Smooth muscle cell (in vitro differentiated cells): ENCODE data around the gene TFEB. TPM values are rescaled to one million over a fixed set of nuclear protein-coding genes. Genes with fewer than 3 reads are reported as not detected.

Experiments
- DNase-seq: peaks from one replicate; lab custom pipeline; 2025; ENCODE audit not compliant: unreplicated experiment; lab: John Stamatoyannopoulos, UW
- H2AFZ ChIP-seq: fragments of 200-600 bp; sonication (generic); 2 replicates; pipeline ENCODE4 v1.6.0; 2016; ENCODE audit warnings: antibody characterized with exemption, low read depth, mild to moderate bottlenecking
- H3F3A ChIP-seq: fragments of 200-600 bp; sonication (generic); 2 replicates; pipeline ENCODE4 v1.6.0; 2017; ENCODE audit warnings: antibody characterized with exemption, low read depth
- H3K27ac ChIP-seq: fragments of 200-600 bp; sonication (generic); 2 replicates; pipeline ENCODE4 v1.5.1; 2016; ENCODE audit warnings: low read depth, mild to moderate bottlenecking
- H3K27me3 ChIP-seq: fragments of 200-600 bp; sonication (generic); 2 replicates; pipeline ENCODE4 v1.6.1; 2016; ENCODE audit warnings: low read depth, mild to moderate bottlenecking
- H3K36me3 ChIP-seq: fragments of 200-600 bp; sonication (generic); 2 replicates; pipeline ENCODE4 v1.5.1; 2016; ENCODE audit warnings: low read depth
- H3K4me1 ChIP-seq: fragments of 200-600 bp; sonication (generic); 2 replicates; pipeline ENCODE4 v1.5.1; 2016; ENCODE audit warnings: low read depth
- H3K4me2 ChIP-seq: fragments of 200-600 bp; sonication (generic); 2 replicates; pipeline ENCODE4 v1.6.0; 2016; ENCODE audit warnings: mild to moderate bottlenecking
- H3K4me3 ChIP-seq: fragments of 200-600 bp; sonication (generic); 2 replicates; pipeline ENCODE4 v1.5.1; 2016; ENCODE audit warnings: mild to moderate bottlenecking
- H3K79me2 ChIP-seq: fragments of 200-600 bp; sonication (generic); 2 replicates; pipeline ENCODE4 v1.6.0; 2016; ENCODE audit warnings: low read depth, mild to moderate bottlenecking
- H3K9ac ChIP-seq: fragments of 200-600 bp; sonication (generic); 2 replicates; pipeline ENCODE4 v1.6.0; 2016; ENCODE audit warnings: low read depth
- H3K9me3 ChIP-seq: fragments of 200-600 bp; sonication (generic); replicated peaks from 2 replicates; pipeline ENCODE4 v1.5.1; 2016; ENCODE audit warnings: low read depth
- H4K20me1 ChIP-seq: fragments of 200-600 bp; sonication (generic); 2 replicates; pipeline ENCODE4 v1.6.0; 2016; ENCODE audit warnings: low read depth
- WGBS: methylation state at CpG from one replicate; pipeline ENCODE4 v1.1.7; 2016; ENCODE audit warnings: low lambda C conversion rate; 5-methylcytosine and 5-hydroxymethylcytosine counted together
- polyA plus RNA-seq: library from polyadenylated mRNA; unstranded; fragments of >200 nt; fragmentation: Nextera tagmentation; extraction: Ambion mirVana; gene quantifications from 2 replicates; pipeline ENCODE4 v1.2.1, GENCODE V29; 2016
- total RNA-seq: library from RNA; depleted of rRNA; stranded (reverse); fragments of >200 nt; gene quantifications from 2 replicates; pipeline ENCODE4 v1.2.3, GENCODE V29; 2014
- TF ChIP-seq, protein P1 (sequence below): fragments of 200-600 bp; sonication (generic); IDR thresholded peaks from 2 replicates; pipeline ENCODE4 v1.5.1; 2017; ENCODE audit warnings: borderline replicate concordance, mild to moderate bottlenecking, antibody characterized with exemption; ENCODE audit not compliant: insufficient read depth, poor library complexity, severe bottlenecking

TFEB gene
- total and polyA plus RNA-seq, 2 experiments from 2014 or later = 15.3 to 15.7 TPM

DNA sequence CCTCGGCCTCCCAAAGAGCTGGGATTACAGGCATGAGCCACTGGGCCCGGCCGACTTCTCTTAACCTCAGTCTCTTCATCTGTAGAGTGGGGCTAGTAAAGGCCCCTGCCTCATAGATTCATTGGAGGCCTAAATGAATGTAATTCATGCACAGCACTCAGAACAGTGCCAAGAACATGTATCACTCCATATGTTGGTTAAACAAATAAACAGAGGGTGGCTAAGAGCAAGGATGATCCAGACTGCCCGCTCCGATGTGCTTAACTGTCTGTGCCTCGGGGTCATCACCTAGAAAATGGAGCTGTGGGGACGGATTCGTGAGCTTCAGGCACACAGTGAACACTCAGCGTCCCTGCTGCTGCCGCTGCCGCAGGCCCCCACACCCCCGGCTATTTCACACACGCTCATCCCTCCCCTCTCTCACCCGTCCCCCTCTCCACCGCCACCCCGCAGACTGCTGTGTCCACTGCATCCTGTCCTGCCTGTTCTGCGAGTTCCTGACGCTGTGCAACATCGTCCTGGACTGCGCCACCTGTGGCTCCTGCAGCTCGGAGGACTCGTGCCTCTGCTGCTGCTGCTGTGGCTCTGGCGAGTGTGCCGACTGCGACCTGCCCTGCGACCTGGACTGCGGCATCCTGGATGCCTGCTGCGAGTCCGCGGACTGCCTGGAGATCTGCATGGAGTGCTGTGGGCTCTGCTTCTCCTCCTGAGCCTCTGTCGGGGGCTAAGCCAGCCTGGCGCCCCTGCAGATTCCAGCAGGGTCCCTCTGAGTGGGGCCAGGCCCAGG, 82.3 kb downstream of the TFEB start:
- TF ChIP-seq, protein P1, sequence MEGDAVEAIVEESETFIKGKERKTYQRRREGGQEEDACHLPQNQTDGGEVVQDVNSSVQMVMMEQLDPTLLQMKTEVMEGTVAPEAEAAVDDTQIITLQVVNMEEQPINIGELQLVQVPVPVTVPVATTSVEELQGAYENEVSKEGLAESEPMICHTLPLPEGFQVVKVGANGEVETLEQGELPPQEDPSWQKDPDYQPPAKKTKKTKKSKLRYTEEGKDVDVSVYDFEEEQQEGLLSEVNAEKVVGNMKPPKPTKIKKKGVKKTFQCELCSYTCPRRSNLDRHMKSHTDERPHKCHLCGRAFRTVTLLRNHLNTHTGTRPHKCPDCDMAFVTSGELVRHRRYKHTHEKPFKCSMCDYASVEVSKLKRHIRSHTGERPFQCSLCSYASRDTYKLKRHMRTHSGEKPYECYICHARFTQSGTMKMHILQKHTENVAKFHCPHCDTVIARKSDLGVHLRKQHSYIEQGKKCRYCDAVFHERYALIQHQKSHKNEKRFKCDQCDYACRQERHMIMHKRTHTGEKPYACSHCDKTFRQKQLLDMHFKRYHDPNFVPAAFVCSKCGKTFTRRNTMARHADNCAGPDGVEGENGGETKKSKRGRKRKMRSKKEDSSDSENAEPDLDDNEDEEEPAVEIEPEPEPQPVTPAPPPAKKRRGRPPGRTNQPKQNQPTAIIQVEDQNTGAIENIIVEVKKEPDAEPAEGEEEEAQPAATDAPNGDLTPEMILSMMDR = no peak

DNA sequence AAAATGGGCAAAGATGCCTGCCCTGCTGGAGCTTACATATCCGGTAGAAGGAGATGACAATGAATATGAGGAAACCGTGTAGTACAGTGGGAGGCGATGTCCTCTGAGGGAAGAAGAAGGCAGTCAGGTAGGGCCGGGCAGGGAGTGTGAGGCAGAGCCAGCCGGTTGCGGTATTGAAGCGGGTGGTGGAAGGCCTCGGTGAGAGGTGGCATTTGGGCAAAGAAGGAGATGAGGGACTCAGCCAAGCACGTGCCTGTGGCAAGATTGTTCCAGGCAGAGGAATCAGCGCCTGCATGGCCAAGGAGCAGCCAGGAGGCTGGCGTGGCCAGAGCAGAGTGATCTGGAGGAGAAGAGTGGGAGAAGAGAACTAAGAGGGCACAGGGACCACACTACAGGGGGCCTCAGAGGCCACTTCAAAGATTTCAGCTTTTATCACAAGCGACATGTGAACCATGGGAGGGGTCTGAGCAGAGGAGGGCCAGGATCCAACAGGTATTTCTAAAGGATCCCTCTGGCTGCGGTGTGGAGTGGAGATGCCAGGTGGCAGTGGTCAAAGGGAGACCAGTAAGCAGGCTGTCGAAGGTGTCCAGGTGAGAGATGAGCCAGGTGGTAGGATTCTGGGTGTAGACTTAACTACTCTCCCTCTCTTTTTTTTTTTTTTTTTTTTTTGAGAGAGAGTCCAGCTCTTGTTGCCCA, 83.3 kb downstream of the TFEB start:
- no peaks in the 10 kb centered on the region for H3K36me3 ChIP-seq
- H3K9me3 ChIP-seq = no peaks in the 10 kb centered on the region
- WGBS = 97% methylated on average over 14 of the region's 14 CpGs

More for the DNA sequence above, 82.3 kb downstream of the TFEB start:
- H3K27ac ChIP-seq = peak overlapping the region; percentile 11
- DNase-seq = no peak
- H3K79me2 ChIP-seq = no peaks in the 10 kb centered on the region
- no peak overlapping the region for H3K4me3 ChIP-seq
- H3K4me1 ChIP-seq = peaks cover 17% of the 10 kb centered on the region
- no peaks in the 10 kb centered on the region for H3K36me3 ChIP-seq
- peaks cover 46% of the 10 kb centered on the region for H3F3A ChIP-seq
- 71% methylated on average over 32 of the region's 32 CpGs for WGBS
- H3K9ac ChIP-seq = no peak overlapping the region
- H3K4me2 ChIP-seq = no peak overlapping the region
- H3K27me3 ChIP-seq = no peaks in the 10 kb centered on the region
- no peaks in the 10 kb centered on the region for H3K9me3 ChIP-seq
- peaks cover 57% of the 10 kb centered on the region for H4K20me1 ChIP-seq
- H2AFZ ChIP-seq = no peak overlapping the region

DNA sequence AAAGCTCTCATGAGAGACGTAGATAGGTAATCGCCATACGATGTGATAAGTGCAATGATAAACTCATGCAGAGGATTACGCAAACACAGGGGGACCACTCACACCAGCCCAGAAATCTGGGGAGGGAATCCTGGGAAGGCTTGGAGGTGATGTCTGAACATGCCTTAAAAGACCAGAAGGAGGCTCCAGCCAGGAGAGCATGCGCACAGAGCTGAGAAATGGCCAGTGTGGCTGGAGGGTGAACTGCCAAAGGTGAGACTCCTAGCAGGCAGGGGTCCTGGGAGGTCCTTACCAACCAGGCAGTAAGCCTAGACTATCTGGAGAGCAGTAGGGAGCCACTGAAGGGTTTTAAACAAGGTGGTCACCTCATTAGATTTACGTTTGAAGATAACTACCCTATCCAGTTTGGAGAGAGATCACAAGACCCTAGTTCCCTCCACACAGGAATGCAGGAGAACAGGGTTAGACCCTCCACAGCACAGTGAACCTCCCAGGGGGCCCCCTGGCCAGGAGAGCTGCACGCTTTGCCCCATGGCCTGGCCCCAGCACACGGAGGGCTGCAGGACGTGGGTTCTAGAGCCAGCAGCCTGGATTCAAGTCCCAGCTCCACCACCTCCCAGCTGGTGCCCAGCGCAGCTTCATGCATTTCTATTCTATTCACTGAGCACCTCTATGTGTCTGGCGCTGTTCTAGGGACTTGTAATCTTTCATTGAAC, 84.0 kb downstream of the TFEB start:
- H2AFZ ChIP-seq = no peak overlapping the region
- H3K4me1 ChIP-seq = peaks cover 10% of the 10 kb centered on the region
- no peaks in the 10 kb centered on the region for H3K27me3 ChIP-seq
- DNase-seq = no peak
- WGBS = 84% methylated on average over 11 of the region's 11 CpGs
- H3K9me3 ChIP-seq = no peaks in the 10 kb centered on the region
- no peak overlapping the region for H3K4me2 ChIP-seq
- H3K9ac ChIP-seq = no peak overlapping the region
- H3K36me3 ChIP-seq = no peaks in the 10 kb centered on the region
- TF ChIP-seq, protein P1 = no peak
- H3K27ac ChIP-seq = no peak overlapping the region
- peaks cover 73% of the 10 kb centered on the region for H4K20me1 ChIP-seq
- H3K79me2 ChIP-seq = no peaks in the 10 kb centered on the region
- H3K4me3 ChIP-seq = no peak overlapping the region
- H3F3A ChIP-seq = peaks cover 54% of the 10 kb centered on the region

More for the DNA sequence above, 83.3 kb downstream of the TFEB start:
- H3K79me2 ChIP-seq = no peaks in the 10 kb centered on the region
- no peak overlapping the region for H3K27ac ChIP-seq
- H3K4me2 ChIP-seq = no peak overlapping the region
- TF ChIP-seq, protein P1 = no peak
- no peak overlapping the region for H2AFZ ChIP-seq
- peaks cover 17% of the 10 kb centered on the region for H3K4me1 ChIP-seq
- no peaks in the 10 kb centered on the region for H3K27me3 ChIP-seq
- peaks cover 52% of the 10 kb centered on the region for H3F3A ChIP-seq
- no peak for DNase-seq
- H4K20me1 ChIP-seq = peaks cover 66% of the 10 kb centered on the region
- H3K4me3 ChIP-seq = no peak overlapping the region
- no peak overlapping the region for H3K9ac ChIP-seq
